ENCODE measurements around the gene ZCWPW2.

ZCWPW2 gene

GRCh38 chr3:28348629-28349468 lies at the start of gene ZCWPW2, which contains the start of gene AZI2:
ZCWPW2 (plus strand) TSS chr3:28348721; CDS start chr3:28413069, 64,348 bp downstream.
AZI2 (minus strand) TSS chr3:28348824; CDS start chr3:28340617, 8,207 bp downstream.
- Histone ChIP-seq H3K9ac (ENCODE audit: low read depth, low read length, poor library complexity, severe bottlenecking) (peak within 1 kb of the TSS; percentile 87), H3K27me3 (ENCODE audit: insufficient read depth, low read length, poor library complexity, severe bottlenecking) (no peaks in the 10 kb centered on the region), H3K79me2 (ENCODE audit: insufficient read depth, low read length) (peaks cover 49% of the 10 kb centered on the region), H3K36me3 (ENCODE audit: insufficient read depth, low read length) (no peaks in the 10 kb centered on the region), H3K4me3 (ENCODE audit: low read length, poor library complexity, severe bottlenecking) (peak within 1 kb of the TSS; percentile 86), H3K9me3 (ENCODE audit: insufficient read depth, low read depth, low read length) (no peaks in the 10 kb centered on the region), H3K4me2 (ENCODE audit: low read depth, low read length, poor library complexity, severe bottlenecking) (peak within 1 kb of the TSS; percentile 84), H2AFZ (ENCODE audit: low read length) (peak within 1 kb of the TSS; percentile 99), H4K20me1 (ENCODE audit: insufficient read depth, low read length, poor library complexity, severe bottlenecking) (peaks cover 9% of the 10 kb centered on the region), H3K9me2 (replicated peaks; ENCODE audit: low read depth, low read length) (no peaks in the 10 kb centered on the region), H3K4me1 (ENCODE audit: insufficient read depth, low read length, poor library complexity, severe bottlenecking) (peaks cover 56% of the 10 kb centered on the region), H3F3A (ENCODE audit: low read depth) (no peaks in the 10 kb centered on the region)
- no peak for TF ChIP-seq EZH2phosphoT487 (IDR thresholded peaks at IDR 0.05; ENCODE audit: borderline replicate concordance)
- TF ChIP-seq, protein P1, sequence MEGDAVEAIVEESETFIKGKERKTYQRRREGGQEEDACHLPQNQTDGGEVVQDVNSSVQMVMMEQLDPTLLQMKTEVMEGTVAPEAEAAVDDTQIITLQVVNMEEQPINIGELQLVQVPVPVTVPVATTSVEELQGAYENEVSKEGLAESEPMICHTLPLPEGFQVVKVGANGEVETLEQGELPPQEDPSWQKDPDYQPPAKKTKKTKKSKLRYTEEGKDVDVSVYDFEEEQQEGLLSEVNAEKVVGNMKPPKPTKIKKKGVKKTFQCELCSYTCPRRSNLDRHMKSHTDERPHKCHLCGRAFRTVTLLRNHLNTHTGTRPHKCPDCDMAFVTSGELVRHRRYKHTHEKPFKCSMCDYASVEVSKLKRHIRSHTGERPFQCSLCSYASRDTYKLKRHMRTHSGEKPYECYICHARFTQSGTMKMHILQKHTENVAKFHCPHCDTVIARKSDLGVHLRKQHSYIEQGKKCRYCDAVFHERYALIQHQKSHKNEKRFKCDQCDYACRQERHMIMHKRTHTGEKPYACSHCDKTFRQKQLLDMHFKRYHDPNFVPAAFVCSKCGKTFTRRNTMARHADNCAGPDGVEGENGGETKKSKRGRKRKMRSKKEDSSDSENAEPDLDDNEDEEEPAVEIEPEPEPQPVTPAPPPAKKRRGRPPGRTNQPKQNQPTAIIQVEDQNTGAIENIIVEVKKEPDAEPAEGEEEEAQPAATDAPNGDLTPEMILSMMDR (conservative IDR thresholded peaks at IDR 0.05; ENCODE audit: low read length): peak; percentile 36

DNA sequence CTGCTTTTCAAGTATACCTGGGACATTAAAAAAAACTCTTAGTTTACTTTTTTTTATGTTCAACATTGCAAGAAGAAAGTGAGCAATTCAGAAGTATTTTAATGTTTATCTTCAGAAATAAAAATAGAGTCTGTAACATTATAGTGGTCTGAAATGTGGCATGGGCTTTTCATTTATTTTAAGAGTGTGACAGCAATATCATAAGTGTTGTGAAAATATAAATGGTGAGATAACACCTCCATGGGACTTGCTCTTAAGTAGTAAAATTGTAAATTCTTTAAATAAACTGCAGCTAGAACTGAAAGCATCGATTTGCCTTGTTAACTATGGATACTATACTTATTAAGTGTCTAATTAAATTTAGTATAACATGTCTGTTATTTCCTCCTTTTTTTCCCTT lies 48.8 kb upstream of the ZCWPW2 start:
- H3K79me2 ChIP-seq (ENCODE audit: insufficient read depth, low read length): no peaks in the 10 kb centered on the region
- H3K4me2 ChIP-seq (ENCODE audit: low read depth, low read length, poor library complexity, severe bottlenecking): no peak overlapping the region
- H2AFZ ChIP-seq (ENCODE audit: low read length): no peak overlapping the region
- H3F3A ChIP-seq (ENCODE audit: low read depth): no peaks in the 10 kb centered on the region
- TF ChIP-seq EZH2phosphoT487 (IDR thresholded peaks at IDR 0.05; ENCODE audit: borderline replicate concordance): no peak
- TF ChIP-seq, protein P1 (conservative IDR thresholded peaks at IDR 0.05; ENCODE audit: low read length): no peak
- peaks cover 18% of the 10 kb centered on the region for H3K4me1 ChIP-seq (ENCODE audit: insufficient read depth, low read length, poor library complexity, severe bottlenecking)
- no peaks in the 10 kb centered on the region for H3K9me3 ChIP-seq (ENCODE audit: insufficient read depth, low read depth, low read length)
- no peaks in the 10 kb centered on the region for H3K9me2 ChIP-seq (replicated peaks; ENCODE audit: low read depth, low read length)
- no peak overlapping the region for H3K9ac ChIP-seq (ENCODE audit: low read depth, low read length, poor library complexity, severe bottlenecking)
- H3K27me3 ChIP-seq (ENCODE audit: insufficient read depth, low read length, poor library complexity, severe bottlenecking): no peaks in the 10 kb centered on the region
- H4K20me1 ChIP-seq (ENCODE audit: insufficient read depth, low read length, poor library complexity, severe bottlenecking): no peaks in the 10 kb centered on the region
- H3K36me3 ChIP-seq (ENCODE audit: insufficient read depth, low read length): no peaks in the 10 kb centered on the region
- no peak overlapping the region for H3K4me3 ChIP-seq (ENCODE audit: low read length, poor library complexity, severe bottlenecking)

- Histone ChIP-seq H3K27me3 (ENCODE audit: insufficient read depth, low read length, poor library complexity, severe bottlenecking) (no peaks in the 10 kb centered on the region), H4K20me1 (ENCODE audit: insufficient read depth, low read length, poor library complexity, severe bottlenecking) (no peaks in the 10 kb centered on the region), H3K36me3 (ENCODE audit: insufficient read depth, low read length) (no peaks in the 10 kb centered on the region), H3K4me1 (ENCODE audit: insufficient read depth, low read length, poor library complexity, severe bottlenecking) (peaks cover 13% of the 10 kb centered on the region), H3F3A (ENCODE audit: low read depth) (no peaks in the 10 kb centered on the region), H3K9ac (ENCODE audit: low read depth, low read length, poor library complexity, severe bottlenecking) (no peak overlapping the region), H3K4me2 (ENCODE audit: low read depth, low read length, poor library complexity, severe bottlenecking) (no peak overlapping the region), H2AFZ (ENCODE audit: low read length) (no peak overlapping the region), H3K9me2 (replicated peaks; ENCODE audit: low read depth, low read length) (no peaks in the 10 kb centered on the region), H3K4me3 (ENCODE audit: low read length, poor library complexity, severe bottlenecking) (no peak overlapping the region), H3K9me3 (ENCODE audit: insufficient read depth, low read depth, low read length) (no peaks in the 10 kb centered on the region), H3K79me2 (ENCODE audit: insufficient read depth, low read length) (no peaks in the 10 kb centered on the region)
- TF ChIP-seq, protein P1 (conservative IDR thresholded peaks at IDR 0.05; ENCODE audit: low read length): no peak
- TF ChIP-seq EZH2phosphoT487 (IDR thresholded peaks at IDR 0.05; ENCODE audit: borderline replicate concordance): no peak
Observed at GRCh38 chr3:28300345-28300962, 48.1 kb upstream of the ZCWPW2 start.

Data from Loucy (cell line).